ENCODE measurements around the gene ROBO1.
"Not testable (repeated sequence)": the region's sequence is repeated elsewhere in the genome, so short reads cannot be mapped to it uniquely, and the experiment has no call there.

ROBO1 gene

GRCh38 chr3:79217096-79217495, 550.7 kb downstream of the ROBO1 start:
- no peak for DNase-seq

- DNase-seq: no peak
Observed at GRCh38 chr3:79215286-79215685, 552.5 kb downstream of the ROBO1 start.

GRCh38 chr3:79211586-79212359, 556.0 kb downstream of the ROBO1 start:
- no peak for DNase-seq

- no peak for DNase-seq
Observed at GRCh38 chr3:79204351-79204750, 563.4 kb downstream of the ROBO1 start.

GRCh38 chr3:79203144-79203519, 564.7 kb downstream of the ROBO1 start:
- DNase-seq: no peak

GRCh38 chr3:79202471-79203143, 565.2 kb downstream of the ROBO1 start:
- no peak for DNase-seq

- no peak for DNase-seq
Observed at GRCh38 chr3:79200456-79200855, 567.3 kb downstream of the ROBO1 start.

GRCh38 chr3:79199966-79200365, 567.8 kb downstream of the ROBO1 start:
- no peak for DNase-seq

- DNase-seq: no peak
Observed at GRCh38 chr3:79187426-79187825, 580.4 kb downstream of the ROBO1 start.

GRCh38 chr3:79184251-79184650, 583.5 kb downstream of the ROBO1 start:
- no peak for DNase-seq

GRCh38 chr3:79183496-79183895, 584.3 kb downstream of the ROBO1 start:
- no peak for DNase-seq

GRCh38 chr3:79178471-79179180, 589.2 kb downstream of the ROBO1 start:
- DNase-seq: no peak

- no peak for DNase-seq
Observed at GRCh38 chr3:79175870-79176269, 591.9 kb downstream of the ROBO1 start.

GRCh38 chr3:79173259-79173658, 594.5 kb downstream of the ROBO1 start:
- not testable (repeated sequence) for DNase-seq

- DNase-seq: no peak
Observed at GRCh38 chr3:79172241-79172640, 595.6 kb downstream of the ROBO1 start.

GRCh38 chr3:79170021-79170420, 597.8 kb downstream of the ROBO1 start:
- DNase-seq: no peak

- no peak for DNase-seq
Observed at GRCh38 chr3:79167651-79168416, 600.0 kb downstream of the ROBO1 start.

GRCh38 chr3:79162653-79163052, 605.1 kb downstream of the ROBO1 start:
- no peak for DNase-seq

- no peak for DNase-seq
Observed at GRCh38 chr3:79161941-79162340, 605.9 kb downstream of the ROBO1 start.

- no peak for DNase-seq
Observed at GRCh38 chr3:79160421-79160820, 607.4 kb downstream of the ROBO1 start.

- DNase-seq: no peak
Observed at GRCh38 chr3:79159736-79160135, 608.1 kb downstream of the ROBO1 start.

- no peak for DNase-seq
Observed at GRCh38 chr3:79157191-79157590, 610.6 kb downstream of the ROBO1 start.

GRCh38 chr3:79154865-79155264, 612.9 kb downstream of the ROBO1 start:
- DNase-seq: no peak
